DMS153 (cell line): ENCODE measurements around the gene LGALS3.

Experiments used
- DNase-seq: peaks from one replicate; lab custom pipeline; 2025; lab: John Stamatoyannopoulos, UW

Gene LGALS3

DNA sequence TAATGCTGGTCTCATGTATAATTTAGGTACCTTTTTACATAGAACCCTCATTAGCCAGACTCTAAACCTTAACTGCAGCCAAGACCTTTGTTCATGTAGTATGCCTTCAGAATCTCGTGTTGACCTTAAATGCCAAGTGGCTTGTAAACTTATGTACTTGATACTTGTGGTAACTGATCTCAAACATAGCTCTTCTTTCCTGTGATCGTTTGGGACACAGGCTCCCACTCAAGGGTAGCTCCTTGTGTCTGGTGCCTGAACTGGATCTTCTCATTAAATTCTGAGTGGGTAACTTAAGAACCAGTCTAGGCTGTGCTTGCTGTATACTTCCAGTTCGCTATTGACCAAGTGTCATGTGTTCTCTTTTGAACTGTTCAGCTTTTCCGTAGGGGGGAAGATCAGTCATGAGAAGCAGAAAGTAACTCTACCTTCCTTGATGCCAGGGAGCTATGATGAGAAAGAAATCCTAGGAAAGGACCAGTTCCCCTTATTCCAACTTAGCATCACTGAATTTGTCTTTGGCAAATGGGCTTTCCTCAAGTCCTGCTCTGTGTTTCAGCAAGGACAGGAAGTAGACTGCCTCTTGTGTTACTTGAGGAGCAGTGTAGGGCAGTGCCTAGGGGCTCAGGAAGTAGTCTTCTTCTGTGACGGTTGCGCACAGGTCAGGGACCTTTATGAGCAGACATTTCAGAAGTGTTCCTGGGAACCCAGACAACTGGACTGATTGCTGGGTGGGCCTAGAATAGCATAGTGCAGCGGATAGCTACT, 2.5 kb downstream of the LGALS3 start:
- peak; percentile 48 for DNase-seq

DNA sequence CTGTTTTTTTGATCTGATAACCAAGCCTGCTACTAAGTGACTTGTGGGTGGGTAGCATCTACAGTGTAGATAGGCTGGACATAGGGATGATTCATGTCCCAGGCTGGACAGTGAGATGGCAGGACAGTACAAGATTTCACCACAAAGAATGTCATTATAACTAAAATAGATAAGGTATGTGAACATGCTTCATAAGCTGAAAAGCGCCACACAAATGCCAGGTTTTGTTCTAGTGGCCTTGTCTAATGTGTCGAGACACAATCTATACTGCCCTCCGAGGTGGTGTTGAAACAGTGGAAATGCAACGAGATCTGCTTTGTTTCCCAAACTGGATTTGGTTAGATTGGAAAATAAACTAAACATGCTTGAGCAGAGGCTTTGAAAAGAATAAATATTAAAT, 4.4 kb downstream of the LGALS3 start:
- DNase-seq = no peak

DNA sequence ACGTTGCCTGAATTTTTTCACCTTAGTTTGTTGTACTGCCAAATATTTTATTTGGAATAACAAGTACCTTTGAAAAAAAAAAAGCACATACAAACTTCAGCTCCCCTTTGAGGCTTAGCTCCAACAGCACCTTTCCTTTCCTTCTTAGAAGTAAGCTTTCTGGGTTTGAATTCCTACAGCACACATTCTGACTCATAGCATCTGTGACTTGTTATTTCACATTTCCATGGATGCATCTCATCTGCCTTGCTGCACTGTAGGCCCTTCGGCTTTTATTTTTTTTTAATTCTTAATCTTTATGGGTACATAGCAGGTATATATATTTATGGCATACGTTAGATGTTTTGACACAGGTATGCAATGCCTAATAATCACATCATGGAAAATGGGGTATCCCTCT, 7.2 kb downstream of the LGALS3 start:
- no peak for DNase-seq

DNA sequence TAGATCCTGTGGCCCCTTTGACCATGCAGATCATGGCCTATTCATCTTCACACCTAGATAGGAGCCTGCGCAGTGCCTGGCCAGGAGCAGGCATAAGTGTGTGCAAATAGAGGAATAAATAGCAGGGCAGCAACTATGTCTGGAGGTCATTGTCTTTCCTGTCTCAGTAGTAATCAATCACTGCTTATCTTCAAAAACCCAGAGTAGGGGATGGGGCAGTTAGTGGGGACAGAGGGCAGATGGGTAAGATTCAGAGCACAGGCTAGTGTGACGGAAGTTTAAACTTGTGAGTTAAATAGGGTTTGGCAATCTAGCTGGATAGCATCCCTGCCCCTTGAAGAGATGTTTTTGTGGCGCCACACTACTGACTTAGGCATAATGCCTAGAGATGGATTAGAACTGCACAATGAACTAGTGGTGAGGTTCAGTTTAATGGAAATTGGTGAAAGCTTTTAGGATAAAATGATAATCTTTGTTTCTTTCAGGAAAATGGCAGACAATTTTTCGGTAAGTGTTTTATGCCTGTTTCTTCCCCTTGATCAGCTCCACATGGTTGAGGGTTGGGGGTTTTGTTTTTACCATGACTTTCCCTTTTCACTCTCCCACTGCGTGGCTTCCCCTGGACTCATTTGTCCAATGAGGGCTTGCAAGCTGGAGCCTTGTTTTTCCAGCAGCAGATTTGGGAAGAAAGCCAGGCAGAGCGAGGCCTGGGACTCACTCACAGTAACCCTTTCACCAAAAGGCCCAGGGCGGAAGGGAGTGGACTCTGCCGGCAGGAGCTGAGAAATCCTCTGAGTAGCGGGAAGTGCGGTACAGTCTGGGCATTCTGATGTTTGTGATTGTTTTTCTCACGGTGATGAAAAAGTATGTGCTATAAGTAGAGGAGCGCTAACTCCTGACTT, 8.1 kb downstream of the LGALS3 start:
- no peak for DNase-seq

DNA sequence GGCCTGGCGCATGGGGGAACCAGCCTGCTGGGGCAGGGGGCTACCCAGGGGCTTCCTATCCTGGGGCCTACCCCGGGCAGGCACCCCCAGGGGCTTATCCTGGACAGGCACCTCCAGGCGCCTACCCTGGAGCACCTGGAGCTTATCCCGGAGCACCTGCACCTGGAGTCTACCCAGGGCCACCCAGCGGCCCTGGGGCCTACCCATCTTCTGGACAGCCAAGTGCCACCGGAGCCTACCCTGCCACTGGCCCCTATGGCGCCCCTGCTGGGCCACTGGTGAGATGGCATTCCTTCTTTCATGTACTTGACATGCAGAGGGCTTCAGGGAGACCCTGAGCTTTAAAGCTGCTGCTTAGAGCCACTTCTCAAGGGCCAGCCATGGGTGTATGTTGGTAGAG, 9.0 kb downstream of the LGALS3 start:
- DNase-seq = no peak

DNA sequence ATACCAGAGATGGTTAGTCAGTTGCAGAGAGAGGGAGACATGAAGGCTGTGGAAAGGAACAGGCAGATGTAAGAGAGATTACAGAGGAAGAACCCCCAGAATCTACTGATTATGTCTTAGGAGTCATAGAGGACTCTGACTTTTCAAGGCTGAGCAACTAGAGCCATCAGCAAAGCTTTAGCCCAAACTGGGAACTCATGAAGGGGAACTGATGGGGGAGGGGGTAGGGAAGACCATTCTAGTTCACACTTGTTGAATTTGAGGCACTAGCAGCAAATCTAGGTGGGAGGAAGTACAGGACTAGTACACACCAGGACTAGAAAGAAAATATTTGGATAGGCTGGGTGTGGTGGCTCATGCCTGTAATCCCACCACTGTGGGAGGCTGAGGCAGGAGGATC, 10.1 kb downstream of the LGALS3 start:
- DNase-seq = no peak

DNA sequence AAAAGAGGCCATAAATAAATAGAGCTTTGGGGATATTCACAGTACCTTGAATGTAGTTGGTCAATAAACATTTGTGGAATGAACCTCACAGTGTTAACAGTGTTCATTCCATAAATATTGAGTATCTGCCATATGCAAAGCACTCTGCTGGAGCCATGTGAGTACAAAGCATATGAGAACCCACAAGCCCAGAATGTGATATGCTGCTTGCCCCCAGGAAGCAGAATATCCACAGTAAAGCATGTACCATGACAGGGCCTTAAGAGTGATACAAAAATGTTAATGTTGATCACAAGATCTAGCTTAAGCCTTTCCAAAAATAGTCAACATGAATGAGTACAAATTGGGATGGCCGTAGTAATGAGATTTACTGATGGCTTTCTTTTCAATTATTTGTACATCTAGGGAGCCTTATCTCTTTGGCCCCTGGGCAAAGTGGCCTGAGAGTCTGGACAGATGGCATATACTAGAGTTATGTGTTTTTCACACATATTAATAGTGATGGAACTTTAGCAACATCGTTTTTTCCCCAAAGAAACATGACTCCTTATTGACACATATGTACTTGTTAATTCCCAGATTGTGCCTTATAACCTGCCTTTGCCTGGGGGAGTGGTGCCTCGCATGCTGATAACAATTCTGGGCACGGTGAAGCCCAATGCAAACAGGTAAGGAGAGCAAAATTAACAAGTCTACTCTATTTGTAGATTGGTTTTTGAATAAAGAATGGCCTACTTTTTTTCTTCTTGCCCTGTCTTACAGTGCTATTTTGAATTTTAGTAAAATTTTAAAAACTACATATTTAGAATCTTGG, 10.9 kb downstream of the LGALS3 start:
- DNase-seq = no peak

DNA sequence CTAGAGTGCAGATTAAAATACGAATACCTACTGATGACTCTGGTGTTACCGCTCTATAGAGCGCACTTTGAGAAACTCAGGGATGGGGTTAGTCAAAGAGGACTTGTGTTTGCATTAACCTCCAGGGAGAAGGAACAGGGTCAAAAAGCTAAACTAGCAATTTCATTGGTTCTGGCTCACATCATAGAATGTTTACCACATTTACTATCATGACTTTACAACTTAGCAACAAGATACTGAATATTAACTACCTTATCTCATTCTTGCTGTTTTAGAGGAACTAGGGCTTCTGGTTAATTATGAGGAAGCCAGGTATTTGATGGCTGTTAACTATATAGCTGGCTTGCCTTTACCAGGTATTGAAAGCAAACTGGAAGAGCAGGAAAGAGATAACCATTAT, 12.8 kb downstream of the LGALS3 start:
- no peak for DNase-seq

DNA sequence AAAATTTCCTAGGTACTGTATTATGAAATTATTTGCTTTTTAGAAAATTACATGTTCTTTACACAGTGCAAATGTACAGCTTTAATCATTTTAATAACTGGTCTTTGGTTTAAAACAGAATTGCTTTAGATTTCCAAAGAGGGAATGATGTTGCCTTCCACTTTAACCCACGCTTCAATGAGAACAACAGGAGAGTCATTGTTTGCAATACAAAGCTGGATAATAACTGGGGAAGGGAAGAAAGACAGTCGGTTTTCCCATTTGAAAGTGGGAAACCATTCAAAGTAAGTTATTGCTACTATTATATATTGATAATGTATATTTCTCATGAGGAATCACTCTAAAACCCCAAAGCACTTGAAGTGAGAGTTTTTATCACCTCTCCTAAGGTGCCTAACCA, 13.4 kb downstream of the LGALS3 start:
- no peak for DNase-seq

DNA sequence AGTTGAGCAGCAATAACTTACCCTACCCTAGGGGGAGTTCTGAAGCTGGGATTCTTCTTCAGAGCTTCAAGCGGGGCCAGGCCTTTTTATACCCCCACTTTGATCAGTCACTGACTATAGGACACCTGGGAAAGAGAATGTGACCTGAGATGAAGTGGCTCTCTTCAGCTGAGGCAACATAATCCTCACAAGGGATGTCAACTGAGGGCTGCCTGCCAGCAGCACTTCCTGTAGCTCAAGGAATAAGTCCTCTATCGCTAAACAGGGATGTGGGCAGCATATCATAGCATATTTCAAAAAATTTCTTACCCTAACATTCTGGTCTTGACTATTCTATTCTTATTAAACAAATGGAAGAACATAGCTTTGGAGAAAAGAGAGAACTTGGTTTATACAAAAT, 17.4 kb downstream of the LGALS3 start:
- DNase-seq = no peak

DNA sequence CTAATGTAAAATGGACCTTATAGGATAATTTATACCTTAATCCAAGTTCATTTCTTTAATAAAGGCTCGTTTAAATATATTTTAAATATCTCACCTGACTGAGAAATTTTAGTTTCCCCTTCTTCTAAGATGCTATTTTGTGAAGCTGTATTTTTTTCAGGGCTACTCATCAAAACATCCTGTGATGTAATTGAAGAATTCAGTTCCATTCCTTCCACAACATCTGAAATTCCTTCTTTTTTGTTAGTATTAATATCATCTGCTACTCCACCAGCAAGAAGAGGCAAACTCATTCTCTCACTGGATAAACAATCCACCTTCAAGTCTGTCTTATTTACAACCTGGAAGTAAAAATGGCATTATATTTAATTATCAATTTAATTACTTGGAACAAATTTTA, 22.5 kb downstream of the LGALS3 start:
- no peak for DNase-seq

DNA sequence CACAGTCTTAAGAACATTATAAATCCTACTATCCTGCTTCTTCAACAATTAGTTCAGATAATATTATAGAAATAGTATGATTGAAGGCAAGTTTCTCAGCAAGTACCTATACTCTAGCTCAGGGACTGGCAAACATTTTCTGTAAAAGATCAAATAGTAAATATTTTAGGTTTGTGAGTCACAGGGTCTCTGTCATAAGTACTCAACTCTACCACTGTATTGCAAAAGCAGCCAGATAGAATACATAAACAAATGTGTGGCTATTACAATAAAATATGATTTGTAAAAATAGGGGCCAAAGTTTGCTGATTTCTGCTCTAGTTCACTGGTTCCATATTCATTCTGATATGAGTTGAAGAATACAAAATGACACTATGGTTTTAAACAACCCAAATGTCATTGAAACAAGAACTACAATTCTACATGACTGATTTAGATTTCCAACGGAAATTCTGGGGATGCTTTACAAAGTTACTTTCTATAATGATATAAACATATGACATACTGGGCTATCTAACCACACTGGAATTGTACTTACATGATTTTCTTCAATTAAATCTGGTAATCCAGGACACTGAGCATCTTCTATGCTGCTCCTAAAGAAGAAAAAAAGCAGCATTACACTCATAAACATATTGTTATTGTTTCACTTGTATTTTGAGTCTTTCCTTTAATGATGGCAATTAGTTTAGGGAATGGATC, 23.2 kb downstream of the LGALS3 start:
- no peak for DNase-seq

DNA sequence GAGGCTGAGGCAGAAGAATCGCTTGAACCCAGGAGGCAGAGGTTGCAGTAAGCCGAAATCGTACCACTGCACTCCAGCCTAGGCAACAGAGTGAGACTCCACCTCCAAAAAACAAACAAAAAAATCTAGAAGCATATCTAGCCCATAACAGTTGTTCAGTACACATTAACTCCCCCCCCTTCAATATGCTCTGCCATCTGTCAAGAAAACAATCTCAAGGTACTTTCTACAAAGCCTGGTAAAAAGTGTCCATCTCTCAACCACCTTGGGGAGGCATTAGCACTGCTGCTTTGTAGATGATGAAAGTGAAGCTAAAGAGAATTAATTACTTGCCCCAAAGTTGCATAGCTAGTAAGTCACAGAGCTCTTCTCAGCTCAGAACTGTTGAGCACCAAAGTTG, 24.9 kb downstream of the LGALS3 start:
- no peak for DNase-seq

DNA sequence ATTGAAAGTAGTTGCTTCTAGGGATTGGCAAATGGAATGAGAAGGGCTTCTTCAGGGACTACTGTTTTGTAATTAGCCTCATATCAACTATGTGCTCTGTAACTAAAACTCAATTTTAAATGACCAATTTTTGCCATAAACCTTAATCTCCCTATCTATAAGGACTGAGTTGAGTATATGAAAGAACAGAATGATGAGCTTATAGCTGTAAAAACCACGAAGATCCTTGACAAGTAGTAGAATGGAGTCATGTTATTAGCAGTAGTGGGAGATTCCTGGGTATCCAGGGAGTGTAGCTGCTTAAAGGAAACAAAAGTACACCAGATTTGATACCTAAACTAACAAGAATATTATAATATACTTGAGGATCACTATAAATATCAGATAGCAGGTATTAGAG, 28.0 kb downstream of the LGALS3 start:
- DNase-seq = no peak

DNA sequence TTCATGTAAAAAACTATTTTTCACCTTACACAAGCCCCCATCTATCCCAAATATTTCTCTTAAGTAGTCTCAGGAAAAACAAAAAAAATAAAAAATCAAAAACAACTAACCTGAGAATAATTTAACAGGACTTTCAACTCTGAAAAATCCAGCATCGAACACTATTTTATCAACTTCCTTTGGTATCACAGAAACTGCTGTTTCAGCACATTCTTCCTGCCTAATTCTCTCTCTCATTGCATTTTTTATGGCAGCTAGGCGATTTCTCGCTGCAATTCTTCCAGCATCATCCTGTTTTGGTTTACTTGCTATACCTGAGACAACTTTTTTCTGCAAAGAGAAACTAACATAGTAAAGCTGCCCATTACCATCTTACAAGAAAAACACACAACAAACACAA, 29.4 kb downstream of the LGALS3 start:
- no peak for DNase-seq

DNA sequence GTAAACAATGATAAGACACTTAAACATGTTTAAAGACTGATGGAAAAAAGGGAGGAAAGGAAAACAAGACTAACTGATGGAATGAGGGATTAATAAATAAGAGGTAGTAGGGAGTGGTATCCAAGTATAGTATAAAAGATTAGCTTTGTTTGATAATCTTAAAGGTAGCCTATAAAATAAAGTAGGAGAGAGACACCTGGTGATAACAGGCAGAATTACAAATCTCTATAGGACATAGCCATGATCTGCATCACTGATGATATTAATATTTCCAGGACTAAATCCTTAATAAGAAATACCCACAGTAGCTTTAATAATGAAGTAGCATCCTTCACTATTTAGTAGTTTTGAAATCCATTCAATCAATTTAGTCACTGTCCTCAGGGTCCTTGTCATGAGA, 31.9 kb downstream of the LGALS3 start:
- peak; percentile 13 for DNase-seq

DNA sequence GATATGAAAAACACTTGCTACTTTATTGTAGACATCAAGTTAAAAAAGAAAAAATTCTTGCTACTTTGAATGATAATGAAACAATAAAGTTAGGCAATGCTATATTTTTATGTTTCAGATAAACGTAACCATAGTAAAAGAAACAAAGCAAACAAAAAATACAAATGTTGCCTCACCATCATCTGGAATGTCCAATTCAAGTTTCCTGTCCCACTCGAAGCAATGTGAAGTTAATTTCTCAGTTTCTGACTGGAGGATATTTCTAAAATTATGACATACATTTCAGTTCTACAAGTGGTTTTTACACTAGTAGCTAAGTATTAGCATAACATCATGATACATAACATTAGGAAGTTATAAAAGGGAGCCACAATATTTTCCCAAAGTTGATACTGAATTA, 41.5 kb downstream of the LGALS3 start:
- no peak for DNase-seq

DNA sequence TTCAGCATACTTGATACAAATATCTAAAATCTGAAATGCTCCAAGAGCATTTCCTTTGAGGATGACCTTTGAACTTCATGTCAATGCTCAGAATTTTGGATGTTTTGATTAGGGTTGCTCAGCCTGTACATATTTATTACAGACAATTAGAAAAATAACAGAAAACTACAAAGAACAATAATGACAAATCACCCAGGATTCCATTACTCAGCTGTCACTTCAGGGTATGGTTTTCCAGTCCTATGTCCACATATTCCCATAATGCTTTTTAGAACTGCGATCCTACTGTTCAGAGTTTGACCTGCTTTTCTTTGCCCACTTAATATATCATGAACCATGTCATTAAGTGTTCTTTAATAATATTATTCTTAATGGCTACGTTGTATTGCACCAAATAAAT, 51.0 kb downstream of the LGALS3 start:
- no peak for DNase-seq

DNA sequence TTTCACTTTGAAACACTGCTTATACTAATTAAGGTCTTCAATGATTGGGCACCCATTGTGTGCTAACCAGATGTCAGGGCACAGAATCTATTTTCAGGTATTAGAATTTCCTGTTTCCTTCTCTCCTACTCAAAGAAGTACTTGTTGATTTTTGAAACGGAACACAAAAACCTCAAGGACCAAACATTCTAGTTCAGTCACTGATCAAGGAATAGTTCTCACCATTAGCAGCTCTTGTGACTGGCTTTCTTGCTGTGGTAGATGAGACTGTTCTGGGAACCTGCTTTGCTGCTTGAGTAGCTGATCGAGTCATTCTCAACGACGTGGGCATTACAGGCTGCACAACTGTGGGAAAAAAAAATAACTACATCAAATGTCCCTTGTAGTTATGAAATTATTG, 51.4 kb downstream of the LGALS3 start:
- no peak for DNase-seq

DNA sequence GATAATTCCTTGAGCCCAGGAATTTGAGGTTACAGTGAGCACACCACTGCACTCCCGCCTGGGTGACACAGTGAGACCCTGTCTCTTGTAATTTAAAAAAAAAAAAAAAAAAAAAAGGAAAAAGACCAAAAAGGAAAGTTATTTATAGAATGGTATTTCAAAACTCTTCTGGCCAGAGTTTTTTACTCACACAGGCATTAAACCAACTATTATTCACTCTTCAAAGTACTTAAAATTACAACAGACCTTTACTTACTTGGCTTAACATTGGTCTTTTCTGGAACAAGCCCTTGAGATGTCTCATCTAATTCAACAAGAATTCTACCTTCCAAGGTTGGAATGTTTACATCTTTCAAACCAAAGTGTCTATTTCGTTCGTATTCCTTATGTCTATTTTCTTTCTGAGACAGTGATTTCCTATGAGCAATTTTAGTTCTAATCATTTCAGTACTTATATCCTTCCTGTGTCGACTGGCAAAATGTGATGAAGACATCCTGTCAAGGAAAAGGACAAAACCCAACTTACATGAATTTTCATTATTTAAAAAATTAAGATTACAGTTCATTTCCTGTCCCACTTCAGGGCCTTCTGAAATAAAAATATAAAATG, 59.7 kb downstream of the LGALS3 start:
- DNase-seq = no peak

DNA sequence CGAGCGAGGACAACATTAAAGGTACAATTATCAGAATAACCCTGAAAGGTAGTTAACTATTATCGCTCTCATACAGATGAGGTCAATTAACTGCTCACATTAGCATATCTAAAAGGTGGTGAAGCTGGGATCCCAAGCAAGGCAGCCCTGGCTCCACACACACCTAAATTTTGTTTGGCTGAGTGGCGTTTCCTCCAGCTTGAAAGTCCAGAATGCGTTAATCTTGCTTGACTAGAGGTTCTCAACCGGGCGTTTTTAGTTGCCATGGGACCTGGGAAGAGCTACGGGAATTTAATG, 61.8 kb downstream of the LGALS3 start:
- DNase-seq = no peak
